GM18511 (cell line): ENCODE data around the gene ACSS1.

Experiments
- ATAC-seq: cut with Tn5 transposase; IDR thresholded peaks from one replicate; pipeline ENCODE4 v1.9.1; 2021; ENCODE audit warnings: mild to moderate bottlenecking, moderate library complexity; ENCODE audit not compliant: unreplicated experiment

ACSS1 gene

DNA sequence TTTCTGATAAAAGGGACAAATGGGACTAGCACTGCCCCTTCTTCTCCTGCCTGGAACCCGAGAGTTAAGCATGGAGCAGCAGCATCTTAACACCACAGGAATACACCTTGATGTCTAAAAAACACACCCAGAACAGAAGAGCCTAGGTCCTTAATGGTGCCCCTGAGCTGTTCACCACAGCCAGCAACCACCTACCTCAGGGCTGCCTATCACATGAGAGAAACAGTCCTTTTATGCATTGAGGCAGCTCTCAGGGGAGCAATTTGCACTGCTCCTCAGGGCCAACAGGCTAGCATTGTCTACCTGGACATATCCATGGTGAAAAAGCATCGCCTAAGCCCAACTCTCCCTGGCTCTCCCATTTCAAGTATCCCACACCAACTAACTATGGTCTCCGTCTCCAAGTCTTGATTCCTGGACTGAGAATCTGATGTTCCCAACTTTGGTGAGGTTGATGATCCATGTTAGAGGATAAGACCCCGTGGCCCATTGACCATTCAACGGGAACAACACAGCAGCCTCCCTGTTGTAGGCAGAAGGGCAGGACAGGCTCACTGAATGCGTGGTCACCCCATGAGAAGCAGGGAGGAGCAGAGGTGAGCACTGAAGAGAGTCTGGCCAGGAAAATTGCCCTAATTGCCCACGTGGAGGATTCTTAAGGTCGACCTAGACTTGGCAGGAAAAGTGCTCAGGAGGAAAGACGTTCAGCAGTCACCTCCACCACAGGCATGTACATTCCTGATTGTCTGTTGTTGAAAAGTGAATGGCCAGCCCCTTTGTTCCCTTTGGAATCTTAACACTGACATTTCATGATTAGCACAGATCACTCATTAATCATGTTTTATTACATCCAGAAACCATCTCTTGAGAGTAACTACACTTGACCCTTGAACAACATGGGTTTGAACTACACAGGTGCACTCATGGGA, 61.2 kb downstream of the ACSS1 start:
- no peak for ATAC-seq

DNA sequence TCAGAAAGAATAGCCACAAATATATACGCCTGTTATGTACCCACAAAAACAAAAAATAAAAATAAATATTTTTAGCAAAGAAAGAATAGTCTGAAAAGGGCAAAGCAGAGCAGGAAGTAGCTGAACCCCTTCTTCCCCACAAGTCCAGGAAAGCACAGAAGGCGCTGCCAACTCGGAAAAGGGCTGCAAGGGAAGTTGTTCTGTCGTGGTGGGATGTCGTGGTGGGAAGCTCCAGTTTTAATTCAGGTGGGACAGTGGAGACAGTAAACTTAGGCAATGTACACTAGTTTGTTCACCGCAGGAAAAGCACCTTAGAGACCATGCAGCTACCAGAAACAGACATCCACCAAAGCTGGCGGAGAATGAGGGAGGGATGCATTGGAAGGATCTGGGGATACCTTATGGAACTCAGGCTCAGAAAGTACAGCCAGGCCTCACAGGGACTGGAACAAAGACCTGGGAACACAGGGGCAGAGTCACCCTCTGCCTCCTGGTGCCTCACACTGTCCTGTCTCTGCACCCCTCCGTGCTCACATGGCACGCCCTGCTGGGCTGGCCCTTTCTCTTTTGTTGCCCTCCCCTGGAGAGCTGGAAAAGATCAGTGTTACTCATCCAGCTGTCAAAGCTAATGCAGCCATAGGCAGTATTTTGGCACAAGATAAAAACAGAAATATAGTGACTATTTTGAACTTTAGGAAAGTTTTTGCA, 62.0 kb downstream of the ACSS1 start:
- ATAC-seq: no peak

- ATAC-seq: peak; percentile 29
These were observed 63.2 kb downstream of the ACSS1 start for GRCh38 chr20:24994470-24995368.

DNA sequence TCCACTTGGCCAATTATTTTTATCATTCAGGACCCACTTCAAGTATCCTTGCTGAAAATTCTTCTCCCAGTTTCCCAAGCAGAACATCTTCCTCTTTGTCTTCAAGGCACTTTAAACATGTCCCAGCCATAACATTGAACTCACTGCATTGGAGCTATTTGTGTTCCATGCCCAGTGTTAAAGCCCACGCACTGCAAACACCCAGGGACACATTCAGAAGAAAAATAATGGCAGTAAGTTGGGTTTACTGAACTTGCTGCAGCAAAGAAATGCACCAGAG, 63.8 kb downstream of the ACSS1 start:
- no peak for ATAC-seq

- no peak for ATAC-seq
These were observed 64.4 kb downstream of the ACSS1 start for GRCh38 chr20:24993337-24994185.

- peak; percentile 96 for ATAC-seq
These were observed 65.3 kb downstream of the ACSS1 start, which contains the start of gene APMAP for GRCh38 chr20:24992487-24993205. APMAP (minus strand) TSS chr20:24992751; CDS start chr20:24992688, 63 bp downstream.

DNA sequence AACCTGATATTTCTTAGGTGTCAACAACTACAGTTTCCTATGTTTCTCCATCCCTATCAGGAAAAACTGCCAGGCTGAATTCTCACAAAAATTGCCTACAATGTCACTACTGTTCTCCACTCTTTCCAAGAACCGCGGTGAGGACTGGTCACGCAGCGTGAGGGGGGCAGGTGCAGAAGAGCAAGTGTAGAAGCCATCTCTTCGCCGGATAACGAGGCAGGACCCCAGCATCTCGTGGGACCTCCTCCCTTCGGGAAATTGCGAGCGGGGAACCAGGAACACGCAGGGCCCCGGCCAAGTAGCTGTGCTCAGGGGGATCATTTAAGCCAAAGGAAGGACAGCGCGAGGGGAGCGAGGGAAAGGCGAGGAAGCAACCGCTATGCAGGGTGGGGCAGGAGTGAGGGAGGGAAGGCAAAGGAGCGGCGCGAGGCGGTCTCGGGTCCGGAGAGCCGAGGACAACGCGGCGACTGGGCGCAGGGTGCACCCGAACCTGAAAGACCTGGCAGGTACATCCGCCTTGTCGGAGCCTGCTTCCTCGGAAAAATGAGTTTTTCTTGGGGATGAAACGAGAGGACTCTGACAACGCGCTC, 65.9 kb downstream of the ACSS1 start:
- peak; percentile 38 for ATAC-seq

GRCh38 chr20:24990810-24991252, 67.1 kb downstream of the ACSS1 start:
- no peak for ATAC-seq

GRCh38 chr20:24989162-24989561, 68.8 kb downstream of the ACSS1 start:
- ATAC-seq: no peak

DNA sequence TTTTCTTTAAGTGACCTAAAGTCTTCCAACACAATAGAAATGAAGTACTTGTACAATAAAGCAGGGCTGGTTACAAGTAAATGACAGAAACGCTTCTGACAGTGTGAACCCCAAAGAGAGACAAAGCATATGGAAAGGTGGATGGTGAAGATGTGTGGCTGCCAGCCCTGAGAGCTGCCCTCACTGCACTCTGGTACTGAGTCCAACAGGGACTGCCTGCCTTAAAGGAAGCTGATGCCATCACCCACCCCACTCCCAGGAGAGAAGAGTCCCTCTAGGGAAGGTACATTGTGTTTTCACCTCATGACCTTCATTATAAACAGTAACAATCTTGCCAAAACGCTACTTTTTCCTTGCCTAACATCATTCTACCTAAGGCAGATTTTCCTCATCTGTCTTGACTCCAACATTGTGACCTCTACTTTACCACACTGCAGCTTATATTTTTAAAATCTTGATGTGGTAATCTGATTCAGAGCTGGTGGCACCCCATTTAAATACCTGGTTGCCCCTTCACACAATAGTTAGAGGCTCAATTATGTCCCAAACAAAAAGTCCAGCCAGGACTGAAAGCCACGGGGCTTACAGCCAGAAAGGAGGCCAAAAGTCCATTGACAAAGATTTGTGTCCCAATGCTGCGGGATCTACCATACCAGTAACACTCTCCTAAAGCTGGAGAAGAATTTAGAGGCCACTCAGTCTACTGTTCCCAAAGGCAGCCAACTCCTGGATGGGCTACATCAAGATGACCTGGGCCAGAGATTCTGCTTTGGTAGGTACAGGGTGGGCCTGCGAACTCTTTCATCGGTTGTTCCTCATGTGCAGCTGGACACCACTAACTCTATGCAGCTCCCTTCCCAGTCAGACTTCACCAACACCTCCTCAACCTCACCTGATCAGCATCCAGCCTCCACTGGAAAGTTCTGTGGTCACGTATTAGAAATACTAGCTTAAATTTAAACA, 69.8 kb downstream of the ACSS1 start:
- no peak for ATAC-seq

DNA sequence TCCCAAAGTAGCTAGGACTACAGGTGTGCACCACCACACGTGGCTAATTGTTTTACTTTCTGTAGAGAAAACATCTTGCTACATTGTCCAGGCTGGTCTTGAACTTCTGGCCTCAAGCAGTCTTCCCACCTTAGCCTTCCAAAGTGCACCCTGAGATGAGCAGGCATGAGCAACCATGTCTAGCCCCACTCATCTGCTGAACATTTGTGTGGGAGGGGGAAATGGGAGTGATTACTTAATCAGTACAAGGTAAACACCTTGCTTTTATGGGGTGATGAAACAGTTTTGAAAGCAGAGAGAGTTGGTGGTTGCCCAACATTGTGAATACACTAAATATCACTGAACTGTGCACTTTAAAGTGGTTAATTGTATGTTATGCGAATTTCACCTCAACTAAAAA, 70.7 kb downstream of the ACSS1 start:
- no peak for ATAC-seq

- no peak for ATAC-seq
These were observed 71.4 kb downstream of the ACSS1 start for GRCh38 chr20:24986436-24987015.

DNA sequence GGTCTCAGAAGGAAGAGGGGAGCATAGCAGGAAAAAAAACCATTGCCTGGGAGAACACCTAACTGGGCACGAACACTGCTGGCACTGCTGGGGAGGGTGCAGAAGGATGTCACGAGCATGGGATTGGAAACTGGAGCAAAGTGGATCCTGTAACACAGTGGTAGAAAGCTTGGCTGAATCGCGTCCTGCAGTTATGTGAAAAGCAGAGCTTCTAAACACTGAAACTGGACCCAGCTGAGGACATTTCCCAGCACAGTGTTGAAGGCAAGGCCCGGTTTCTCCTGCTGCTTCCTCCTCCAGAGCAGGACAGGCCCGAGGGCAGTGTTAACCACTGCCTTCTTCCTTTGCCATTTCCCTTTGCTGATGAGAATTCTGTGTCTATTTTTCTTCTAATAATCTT, 72.1 kb downstream of the ACSS1 start:
- no peak for ATAC-seq

DNA sequence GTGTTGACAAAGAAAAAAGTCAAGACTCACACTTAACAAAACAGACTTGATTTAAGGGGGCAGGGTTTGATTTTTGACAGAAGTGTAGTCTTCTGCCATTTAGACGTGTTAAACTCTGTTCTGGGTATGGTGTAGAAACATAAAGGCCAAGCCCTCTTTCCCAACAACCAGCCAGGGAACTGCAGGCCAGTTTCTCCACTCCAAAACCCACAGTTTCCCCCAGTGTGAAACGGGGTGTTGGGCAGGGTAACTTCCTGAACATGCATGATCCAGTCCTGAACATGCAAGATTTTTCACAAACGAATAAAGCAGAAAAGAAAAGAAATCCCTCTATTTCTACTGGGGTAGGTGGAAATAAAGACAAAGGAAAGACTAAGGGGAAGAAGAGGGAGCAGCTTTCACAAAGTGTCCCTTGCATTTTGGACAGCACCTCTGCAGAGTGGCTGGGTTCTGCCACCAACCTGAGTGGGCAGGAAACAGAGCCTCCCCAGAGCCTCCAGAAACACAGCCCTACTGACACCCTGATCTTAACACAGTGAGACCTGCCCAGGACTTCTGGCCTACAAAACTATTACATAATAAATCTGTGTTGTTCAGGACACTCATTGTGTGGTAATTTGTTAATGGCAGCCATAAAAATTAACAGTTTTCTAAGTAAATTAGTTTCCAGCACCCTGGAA, 72.8 kb downstream of the ACSS1 start:
- ATAC-seq: no peak

GRCh38 chr20:24983896-24984295, 74.0 kb downstream of the ACSS1 start:
- no peak for ATAC-seq

DNA sequence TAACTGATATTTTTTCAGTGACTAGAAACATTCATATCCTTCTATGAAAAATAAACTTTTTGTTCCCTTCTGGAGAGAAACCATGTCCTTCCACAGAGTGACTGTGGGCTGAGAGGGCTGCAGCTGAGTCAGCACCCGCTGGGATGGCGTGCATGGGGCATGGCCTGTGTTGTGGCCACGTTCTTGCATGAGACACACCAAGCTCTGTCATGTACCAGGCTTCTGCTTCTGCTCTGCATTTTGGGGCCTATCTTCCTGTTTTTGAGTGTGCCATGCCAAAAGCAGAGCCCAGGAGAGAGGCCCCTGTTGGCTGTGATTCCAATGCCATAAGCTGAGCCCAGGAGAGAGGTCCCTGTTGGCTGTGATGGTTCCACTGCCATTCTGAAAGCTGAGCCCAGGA, 76.1 kb downstream of the ACSS1 start:
- ATAC-seq: no peak

DNA sequence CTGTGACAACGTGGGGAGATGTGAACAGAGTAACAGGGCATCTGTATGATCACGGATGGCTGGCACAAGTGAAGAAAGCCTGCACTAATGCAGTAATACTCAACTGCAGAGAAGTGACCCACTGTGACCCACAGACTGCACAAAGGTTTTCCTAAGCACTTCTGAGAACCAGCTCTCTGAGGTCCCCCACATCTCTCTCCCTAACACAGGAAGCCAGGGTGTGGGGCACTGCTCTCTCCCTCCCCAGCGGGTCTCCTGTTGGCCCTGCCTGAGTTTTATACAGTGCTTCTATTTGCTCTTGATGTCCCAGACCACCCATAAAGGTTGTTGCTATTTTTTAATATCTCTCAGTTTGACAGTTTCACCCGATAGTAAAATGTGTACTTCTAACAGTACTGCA, 76.7 kb downstream of the ACSS1 start:
- ATAC-seq: no peak
